HepG2 (cell line): ENCODE results near the gene BRINP1. TPM values are rescaled to one million over a fixed set of nuclear protein-coding genes. Genes with fewer than 3 reads are reported as not detected.

ENCODE experiments used
- ATAC-seq: fragments of 200-7000 bp; cut with Tn5 transposase; 3 replicates; pipeline ENCODE4 v1.9.1; 2020; ENCODE audit warnings: mild to moderate bottlenecking, moderate library complexity
- BruUV-seq: library from RNA; stranded (reverse); fragments of 400-500 nt; replicated peaks from 2 replicates; lab custom pipeline; 2021; lab: Mats Ljungman, UMichigan
- CTCF ChIA-PET: fragments of 300-600 bp; formaldehyde crosslinking; extraction: SDS; loops from one replicate; lab custom pipeline; 2021; ENCODE audit warnings: low total read pairs, inconsistent platforms, low intra/inter-chr PET ratio; lab: Yijun Ruan, JAX
- POLR2A ChIA-PET: fragments of 350-600 bp; sonication (Branson Sonifier 250); formaldehyde crosslinking; loops from one replicate; lab custom pipeline; 2020; ENCODE audit warnings: antibody characterized with exemption, inconsistent platforms; lab: Yijun Ruan, JAX
- DNase-seq: peaks from one replicate; pipeline ENCODE4 v3.0.0-alpha.2; 2015; ENCODE audit warnings: low spot score
- FAIRE-seq: peaks from 3 replicates; lab custom pipeline; 2011; peaks lifted over from hg19 to GRCh38; lab: Jason Lieb, UNC
- H2AFZ ChIP-seq: one replicate; pipeline ENCODE4 v1.6.1; 2011; ENCODE audit warnings: low read length, inconsistent platforms
- H3K27ac ChIP-seq: fragments of 300-600 bp; 3 replicates; pipeline ENCODE4 v1.8.0; 2011; ENCODE audit warnings: mixed run types, mild to moderate bottlenecking, mixed read lengths, low read length, inconsistent platforms; ENCODE audit not compliant: insufficient read depth; ENCODE audit errors: extremely low read length
- H3K27me3 ChIP-seq, 2 experiments: fragments of 200-600 bp in 1 of 2; 2 replicates in 1 of 2; 3 replicates in 1 of 2; pipeline versions ENCODE4 v1.6.0 to v1.8.0; 2011; ENCODE audit warnings: low read length in 2 of 2, mild to moderate bottlenecking in 2 of 2, moderate library complexity in 2 of 2, inconsistent platforms in 1 of 2; ENCODE audit not compliant: insufficient read depth in 2 of 2, control insufficient read depth in 1 of 2
- H3K36me3 ChIP-seq, 2 experiments: fragments of 200-600 bp in 1 of 2; replicated peaks in 1 of 2; 2 replicates in 1 of 2; 3 replicates in 1 of 2; pipeline versions ENCODE4 v1.5.1 to v1.8.0; 2011; ENCODE audit warnings: low read length in 2 of 2, inconsistent platforms in 1 of 2; ENCODE audit not compliant: insufficient read depth in 2 of 2, control insufficient read depth in 1 of 2
- H3K4me1 ChIP-seq: 2 replicates; pipeline ENCODE4 v1.5.1; 2012; ENCODE audit warnings: low read length, inconsistent platforms; ENCODE audit not compliant: insufficient read depth
- H3K4me2 ChIP-seq: 2 replicates; pipeline ENCODE4 v1.6.0; 2011; ENCODE audit warnings: low read depth, low read length, inconsistent platforms
- H3K4me3 ChIP-seq, 3 experiments: fragments of 200-600 bp in 1 of 3; sonication (generic), shearing (Covaris generic) in 1 of 3; replicated peaks in 1 of 3; 2 replicates each; pipeline ENCODE4 v1.5.1; 2011 to 2016; ENCODE audit warnings: low read length in 3 of 3, inconsistent platforms in 2 of 3, low read depth in 2 of 3, mild to moderate bottlenecking in 2 of 3, control low read depth in 1 of 3, mixed read lengths in 1 of 3; ENCODE audit not compliant: insufficient read depth in 1 of 3
- H3K79me2 ChIP-seq: one replicate; pipeline ENCODE4 v1.6.1; 2011; ENCODE audit warnings: low read length, inconsistent platforms; ENCODE audit not compliant: insufficient read depth
- H3K9ac ChIP-seq: 2 replicates; pipeline ENCODE4 v1.6.0; 2011; ENCODE audit warnings: mild to moderate bottlenecking, low read depth, low read length, inconsistent platforms; ENCODE audit not compliant: insufficient read depth
- H3K9me3 ChIP-seq: 2 replicates; pipeline ENCODE4 v1.5.1; 2012; ENCODE audit warnings: mild to moderate bottlenecking, low read length
- H4K20me1 ChIP-seq: 2 replicates; pipeline ENCODE4 v1.6.0; 2011; ENCODE audit warnings: inconsistent platforms, mild to moderate bottlenecking, low read length, moderate library complexity; ENCODE audit not compliant: insufficient read depth
- BRCA1 ChIP-seq: sonication (generic); formaldehyde crosslinking; IDR thresholded peaks from 2 replicates; pipeline ENCODE4 v1.4.0; 2020; ENCODE audit warnings: missing genetic modification reagents
- CAMTA2 ChIP-seq: sonication (generic); formaldehyde crosslinking; IDR thresholded peaks from 2 replicates; pipeline ENCODE4 v1.4.0; 2020; ENCODE audit warnings: mild to moderate bottlenecking, missing genetic modification reagents, borderline replicate concordance
- CBX5 ChIP-seq: sonication (generic); formaldehyde crosslinking; IDR thresholded peaks from 2 replicates; pipeline ENCODE4 v1.4.0; 2020; ENCODE audit warnings: missing genetic modification reagents, borderline replicate concordance
- CEBPB ChIP-seq: IDR thresholded peaks from 2 replicates; pipeline ENCODE4 v1.6.1; 2011; ENCODE audit warnings: low read depth, low read length, improper control_type of control experiment, borderline replicate concordance
- FOXA3 ChIP-seq: IDR thresholded peaks from 2 replicates; pipeline ENCODE4 v1.6.1; 2016; ENCODE audit warnings: missing genetic modification reagents, missing compliant biosample characterization
- HES4 ChIP-seq: sonication (generic); formaldehyde crosslinking; IDR thresholded peaks from 2 replicates; pipeline ENCODE4 v1.9.0; 2021; ENCODE audit warnings: mild to moderate bottlenecking, missing genetic modification reagents, borderline replicate concordance
- MAZ ChIP-seq, 2 experiments: sonication (generic) in 1 of 2; formaldehyde crosslinking in 1 of 2; IDR thresholded peaks; 2 replicates each; pipeline versions ENCODE4 v1.5.0 to v1.6.1; 2012 to 2020; ENCODE audit warnings: low read depth in 2 of 2, mild to moderate bottlenecking in 2 of 2, borderline replicate concordance in 1 of 2, improper control_type of control experiment in 1 of 2, low read length in 1 of 2, missing genetic modification reagents in 1 of 2, moderate library complexity in 1 of 2
- NCOA5 ChIP-seq: sonication (generic); formaldehyde crosslinking; IDR thresholded peaks from 2 replicates; pipeline ENCODE4 v1.4.0; 2020; ENCODE audit warnings: missing genetic modification reagents
- PPARG ChIP-seq: conservative IDR thresholded peaks from 2 replicates; pipeline ENCODE4 v1.6.1; 2016; ENCODE audit warnings: missing biosample characterization, missing genetic modification reagents
- TCF7L2 ChIP-seq: IDR thresholded peaks from 2 replicates; pipeline ENCODE4 v1.6.1; 2011; ENCODE audit warnings: mild to moderate bottlenecking, low read depth, low read length, moderate library complexity
- TEAD2 ChIP-seq: sonication (generic); formaldehyde crosslinking; IDR thresholded peaks from 2 replicates; pipeline ENCODE4 v1.9.0; 2021; ENCODE audit warnings: missing genetic modification reagents
- ZMYM2 ChIP-seq: sonication (generic); formaldehyde crosslinking; IDR thresholded peaks from 2 replicates; pipeline ENCODE4 v1.8.0; 2022; ENCODE audit warnings: mild to moderate bottlenecking, missing genetic modification reagents
- ZNF773 ChIP-seq: sonication (generic); formaldehyde crosslinking; IDR thresholded peaks from 2 replicates; pipeline ENCODE4 v1.4.0; 2020; ENCODE audit warnings: missing genetic modification reagents, borderline replicate concordance
- WGBS: methylation state at CpG from one replicate; pipeline ENCODE4 v1.1.6; 2017; ENCODE audit warnings: low lambda C conversion rate; 5-methylcytosine and 5-hydroxymethylcytosine counted together
- in situ Hi-C: cut with HindIII; loops from 2 replicates; pipeline ENCODE4 v1.10.0; 2017; ENCODE audit warnings: low pct_unique_long_range_greater_than_20kb; ENCODE audit not compliant: extremely low pct_ligation_motif_present
- intact Hi-C: fragments of 100-400 bp; cut with micrococcal nuclease; formaldehyde crosslinking; loops from one replicate; pipeline ENCODE4 v1.10.0; 2022; ENCODE audit not compliant: unreplicated experiment
- polyA plus RNA-seq, 8 experiments: library from polyadenylated mRNA; depleted of rRNA in 3 of 8; stranded (reverse) in 7 of 8; unstranded in 1 of 8; fragments of >200 nt; fragmentation: Illumina TruSeq in 4 of 8; extraction: Trizol in 4 of 8; gene quantifications; 2 replicates each; pipeline versions ENCODE4 v1.2.1 to v1.2.3, GENCODE V29; 2011 to 2016; ENCODE audit warnings: low read depth in 4 of 8, missing spikeins in 1 of 8, mixed read lengths in 1 of 8; ENCODE audit not compliant: insufficient read depth in 1 of 8
- total RNA-seq, 5 experiments: library from RNA; depleted of rRNA; stranded (reverse); fragments of >200 nt; fragmentation: Illumina TruSeq; extraction: Trizol; gene quantifications; 2 replicates each; pipeline ENCODE4 v1.2.3, GENCODE V29; 2016; ENCODE audit warnings: low read depth in 1 of 5
- TF ChIP-seq, protein P1 (sequence below): sonication (generic); formaldehyde crosslinking; IDR thresholded peaks from 2 replicates; pipeline ENCODE4 v1.8.0; 2022; ENCODE audit warnings: mild to moderate bottlenecking, missing genetic modification reagents, moderate library complexity
- TF ChIP-seq, protein P2 (sequence below): sonication (generic); formaldehyde crosslinking; conservative IDR thresholded peaks from 2 replicates; pipeline ENCODE4 v1.4.0; 2020; ENCODE audit warnings: missing genetic modification reagents

BRINP1 gene
- total and polyA plus RNA-seq, 2 of the 13 experiments (the other 11 are each of a cell fraction or from before 2014, with no cell fraction given) = not detected

DNA sequence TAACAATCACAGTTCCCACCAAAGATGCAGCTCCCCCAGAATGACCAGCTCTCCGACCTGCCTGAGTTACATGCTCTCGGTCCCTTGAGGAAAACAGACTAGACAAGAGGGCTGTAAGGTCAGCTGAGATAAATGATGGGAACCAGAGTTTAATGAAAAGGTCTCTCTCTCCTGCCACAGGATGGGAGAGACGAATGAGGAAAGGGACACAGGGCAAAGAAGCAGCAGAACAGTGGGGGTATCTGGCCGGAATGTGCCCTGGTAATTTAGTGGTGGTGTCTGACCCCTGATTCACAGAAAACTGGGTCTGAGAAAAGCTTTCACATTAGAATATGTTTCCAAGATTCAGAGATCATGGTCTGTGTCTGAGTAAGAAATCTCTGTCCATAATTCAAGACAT lies 118.5 kb downstream of the BRINP1 start:
- no TSS peak for BruUV-seq
- no peaks in the 10 kb centered on the region for H3K9me3 ChIP-seq
- WGBS = 2% methylated on average over 4 of the region's 4 CpGs

DNA sequence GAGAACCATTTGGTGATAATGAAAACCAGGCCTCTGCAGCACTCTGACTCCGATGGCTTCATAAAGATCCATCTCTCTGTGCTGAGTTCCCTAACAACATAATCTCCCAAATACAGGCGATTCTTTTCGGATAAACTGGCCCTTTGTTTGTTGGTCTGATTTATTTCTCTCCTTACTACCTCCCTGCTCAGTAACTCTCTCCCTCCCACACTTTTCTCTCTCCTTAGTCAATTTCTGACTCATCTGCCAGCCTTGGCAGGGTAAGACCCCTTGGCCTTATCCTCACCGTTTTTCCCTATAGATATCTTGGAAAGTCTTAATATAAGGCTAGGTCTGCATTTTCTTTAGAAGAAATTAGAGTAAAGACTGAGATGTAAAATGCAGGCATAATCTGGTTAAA lies 128.7 kb downstream of the BRINP1 start:
- H3K4me2 ChIP-seq = no peak overlapping the region
- ATAC-seq = no peak
- no peaks in the 10 kb centered on the region for H3K9me3 ChIP-seq
- ChIA-PET CTCF (no interaction called here), POLR2A (no interaction called here)
- H2AFZ ChIP-seq = no peak overlapping the region
- WGBS = 10% methylated on average over 4 of the region's 4 CpGs
- H3K27me3 ChIP-seq = no peaks in the 10 kb centered on the region
- H3K4me3 ChIP-seq = no peak overlapping the region
- intact Hi-C loops = no loop called here
- H3K79me2 ChIP-seq = no peaks in the 10 kb centered on the region
- no peak overlapping the region for H3K9ac ChIP-seq
- no peak for FAIRE-seq
- H3K27ac ChIP-seq = no peak overlapping the region
- no TSS peak for BruUV-seq
- H3K36me3 ChIP-seq = no peaks in the 10 kb centered on the region
- TF ChIP-seq ZMYM2 (CRISPR knock-in tag) (no peak), HES4 (CRISPR knock-in tag) (no peak), CEBPB (no peak), PPARG (CRISPR knock-in tag) (no peak), TEAD2 (CRISPR knock-in tag) (no peak), NCOA5 (CRISPR knock-in tag) (no peak), CAMTA2 (CRISPR knock-in tag) (no peak)
- TF ChIP-seq, protein P1, sequence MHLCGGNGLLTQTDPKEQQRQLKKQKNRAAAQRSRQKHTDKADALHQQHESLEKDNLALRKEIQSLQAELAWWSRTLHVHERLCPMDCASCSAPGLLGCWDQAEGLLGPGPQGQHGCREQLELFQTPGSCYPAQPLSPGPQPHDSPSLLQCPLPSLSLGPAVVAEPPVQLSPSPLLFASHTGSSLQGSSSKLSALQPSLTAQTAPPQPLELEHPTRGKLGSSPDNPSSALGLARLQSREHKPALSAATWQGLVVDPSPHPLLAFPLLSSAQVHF (CRISPR knock-in tag) = no peak
- in situ Hi-C loops = no loop called here
- DNase-seq = no peak
- H3K4me1 ChIP-seq = no peaks in the 10 kb centered on the region
- H4K20me1 ChIP-seq = no peaks in the 10 kb centered on the region

More for the DNA sequence above, 118.5 kb downstream of the BRINP1 start:
- FAIRE-seq = no peak
- Histone ChIP-seq H3K36me3 (no peaks in the 10 kb centered on the region), H3K4me3 (no peak overlapping the region), H4K20me1 (no peaks in the 10 kb centered on the region), H3K79me2 (no peaks in the 10 kb centered on the region), H3K27me3 (no peaks in the 10 kb centered on the region), H3K27ac (no peak overlapping the region), H3K4me1 (no peaks in the 10 kb centered on the region), H3K4me2 (no peak overlapping the region), H3K9ac (no peak overlapping the region), H2AFZ (no peak overlapping the region)
- POLR2A ChIA-PET = no interaction called here
- no peak for ATAC-seq
- CTCF ChIA-PET = no interaction called here
- TF ChIP-seq ZNF773 = no peak
- TF ChIP-seq, protein P2, sequence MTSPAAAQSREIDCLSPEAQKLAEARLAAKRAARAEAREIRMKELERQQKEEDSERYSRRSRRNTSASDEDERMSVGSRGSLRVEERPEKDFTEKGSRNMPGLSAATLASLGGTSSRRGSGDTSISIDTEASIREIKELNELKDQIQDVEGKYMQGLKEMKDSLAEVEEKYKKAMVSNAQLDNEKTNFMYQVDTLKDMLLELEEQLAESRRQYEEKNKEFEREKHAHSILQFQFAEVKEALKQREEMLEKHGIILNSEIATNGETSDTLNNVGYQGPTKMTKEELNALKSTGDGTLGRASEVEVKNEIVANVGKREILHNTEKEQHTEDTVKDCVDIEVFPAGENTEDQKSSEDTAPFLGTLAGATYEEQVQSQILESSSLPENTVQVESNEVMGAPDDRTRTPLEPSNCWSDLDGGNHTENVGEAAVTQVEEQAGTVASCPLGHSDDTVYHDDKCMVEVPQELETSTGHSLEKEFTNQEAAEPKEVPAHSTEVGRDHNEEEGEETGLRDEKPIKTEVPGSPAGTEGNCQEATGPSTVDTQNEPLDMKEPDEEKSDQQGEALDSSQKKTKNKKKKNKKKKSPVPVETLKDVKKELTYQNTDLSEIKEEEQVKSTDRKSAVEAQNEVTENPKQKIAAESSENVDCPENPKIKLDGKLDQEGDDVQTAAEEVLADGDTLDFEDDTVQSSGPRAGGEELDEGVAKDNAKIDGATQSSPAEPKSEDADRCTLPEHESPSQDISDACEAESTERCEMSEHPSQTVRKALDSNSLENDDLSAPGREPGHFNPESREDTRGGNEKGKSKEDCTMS = no peak
- no peak for TF ChIP-seq FOXA3 (CRISPR knock-in tag)
- TF ChIP-seq TCF7L2 = no peak
- TF ChIP-seq BRCA1 (CRISPR knock-in tag) = no peak
- TF ChIP-seq MAZ (IDR thresholded peaks at IDR 0.05; ENCODE audit: borderline replicate concordance, low read depth, low read length) = no peak
- TF ChIP-seq MAZ (CRISPR knock-in tag; IDR thresholded peaks at IDR 0.05; ENCODE audit: low read depth) = no peak
- TF ChIP-seq CBX5 (CRISPR knock-in tag) = no peak
- no peak for DNase-seq
- in situ Hi-C loops (no loop called here), intact Hi-C loops (no loop called here)
